ENCODE results near the gene ARHGAP26. TPM values are rescaled to one million over a fixed set of nuclear protein-coding genes. Genes with fewer than 3 reads are reported as not detected.

The ARHGAP26 gene
- total RNA-seq, 1 experiment from 2014 or later: 65.5 TPM

- no TSS peak for BruUV-seq (replicated peaks)
- Histone ChIP-seq H3K4me1 (ENCODE audit: control insufficient read depth, insufficient read depth, low read length) (peaks cover 95% of the 10 kb centered on the region), H3K4me3 (ENCODE audit: low read depth in 2 of 2, low read length in 2 of 2) (peak overlapping the region in 1 of 2 experiments; percentile 1; a peak in 1 of 4 replicates), H3K27me3 (ENCODE audit: control insufficient read depth, insufficient read depth, low read length) (no peaks in the 10 kb centered on the region), H3K27ac (ENCODE audit: low read length) (peak overlapping the region; percentile 99), H3K9me3 (ENCODE audit: control insufficient read depth, insufficient read depth, low read depth, low read length) (no peaks in the 10 kb centered on the region), H3K36me3 (ENCODE audit: control insufficient read depth, insufficient read depth, low read length) (no peaks in the 10 kb centered on the region)
- ATAC-seq (peak; percentile 71), DNase-seq (ENCODE audit: low read depth, low spot score) (peak; percentile 73)
- CTCF ChIA-PET: interaction anchor here (1.2 kb wide), 1 partner anchor 45 kb away, joined by 10 read pairs; no protein-coding TSS in a partner anchor
- POLR2A ChIA-PET: interaction anchor here (1.8 kb wide), 1 partner anchor 51 kb away, joined by 9 read pairs; the partner anchor contains the start of gene ARHGAP26
- intact Hi-C loops (cut with micrococcal nuclease; ENCODE audit: unreplicated experiment): loop anchor here (5.0 kb wide), 1 partner anchor 50 kb away; the partner anchor contains the start of gene ARHGAP26
- TF ChIP-seq POLR2AphosphoS5 (IDR thresholded peaks at IDR 0.05; ENCODE audit: low read depth, low read length) (0 out of 2 replicates have a peak, but pooled peaks have one; percentile 69), TCF7L2 (IDR thresholded peaks at IDR 0.05; ENCODE audit: low read depth, low read length) (peak; percentile 89), SIN3A (IDR thresholded peaks at IDR 0.05; ENCODE audit: borderline replicate concordance, insufficient read depth, low read depth, low read length) (no peak)
- in situ Hi-C loops (cut with HindIII; ENCODE audit: low pct_unique_long_range_greater_than_20kb, low sequenced_read_pairs): no loop called here
Observed at GRCh38 chr5:142821733-142822487, 51.7 kb downstream of the ARHGAP26 start.

GRCh38 chr5:142823126-142823525 is 52.9 kb downstream of the ARHGAP26 start:
- Histone ChIP-seq H3K4me1 (ENCODE audit: control insufficient read depth, insufficient read depth, low read length) (peaks cover 95% of the 10 kb centered on the region), H3K4me3 (ENCODE audit: low read depth in 2 of 2, low read length in 2 of 2) (peak overlapping the region in 1 of 2 experiments; percentile 10; a peak in 2 of 4 replicates), H3K36me3 (ENCODE audit: control insufficient read depth, insufficient read depth, low read length) (no peaks in the 10 kb centered on the region), H3K9me3 (ENCODE audit: control insufficient read depth, insufficient read depth, low read depth, low read length) (no peaks in the 10 kb centered on the region), H3K27ac (ENCODE audit: low read length) (peak overlapping the region; percentile 99), H3K27me3 (ENCODE audit: control insufficient read depth, insufficient read depth, low read length) (no peaks in the 10 kb centered on the region)
- ATAC-seq (no peak), DNase-seq (ENCODE audit: low read depth, low spot score) (no peak)
- POLR2A ChIA-PET: interaction anchor here (0.6 kb wide), 1 partner anchor 15 kb away, joined by 3 read pairs; no protein-coding TSS in a partner anchor
- TF ChIP-seq CTCF (IDR thresholded peaks at IDR 0.05): no peak
- TF ChIP-seq POLR2AphosphoS5 (IDR thresholded peaks at IDR 0.05; ENCODE audit: low read depth, low read length): no peak
- TF ChIP-seq TCF7L2 (IDR thresholded peaks at IDR 0.05; ENCODE audit: low read depth, low read length): no peak
- TF ChIP-seq REST (IDR thresholded peaks at IDR 0.05; ENCODE audit: insufficient read depth in 1 of 2, low read depth in 2 of 2, low read length in 1 of 2): no peak
- TF ChIP-seq SIN3A (IDR thresholded peaks at IDR 0.05; ENCODE audit: borderline replicate concordance, insufficient read depth, low read depth, low read length): no peak
- in situ Hi-C loops (cut with HindIII; ENCODE audit: low pct_unique_long_range_greater_than_20kb, low sequenced_read_pairs) (no loop called here), intact Hi-C loops (cut with micrococcal nuclease; ENCODE audit: unreplicated experiment) (loop anchor here (5.0 kb wide), 1 partner anchor 51 kb away; the partner anchor contains the start of gene ARHGAP26)
- CTCF ChIA-PET: no interaction called here
- BruUV-seq (replicated peaks): no TSS peak
